ENCODE results near the gene ATP13A2.
A peak's percentile ranks its signal among the peaks of the same experiment; 100 is the strongest.

ATP13A2 gene

DNA sequence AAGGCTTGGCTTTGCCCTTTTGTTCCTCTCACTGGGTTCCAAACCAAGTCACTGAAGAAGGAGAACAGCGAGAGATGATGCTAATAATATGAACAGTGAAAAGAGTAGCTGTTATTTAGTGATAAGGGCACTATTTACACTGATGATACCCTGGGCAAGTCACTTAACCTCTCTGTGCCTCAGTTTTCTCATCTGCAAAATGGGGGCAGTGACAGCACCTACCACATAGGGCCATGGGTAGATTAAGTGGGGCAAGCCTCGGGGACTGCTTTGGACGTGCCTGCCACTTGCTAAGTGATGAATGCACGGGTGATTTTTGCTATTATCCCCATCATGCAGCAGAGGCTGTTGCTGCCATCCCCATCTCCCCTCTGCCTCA lies 9.2 kb downstream of the ATP13A2 start:
- DNase-seq = no peak

DNA sequence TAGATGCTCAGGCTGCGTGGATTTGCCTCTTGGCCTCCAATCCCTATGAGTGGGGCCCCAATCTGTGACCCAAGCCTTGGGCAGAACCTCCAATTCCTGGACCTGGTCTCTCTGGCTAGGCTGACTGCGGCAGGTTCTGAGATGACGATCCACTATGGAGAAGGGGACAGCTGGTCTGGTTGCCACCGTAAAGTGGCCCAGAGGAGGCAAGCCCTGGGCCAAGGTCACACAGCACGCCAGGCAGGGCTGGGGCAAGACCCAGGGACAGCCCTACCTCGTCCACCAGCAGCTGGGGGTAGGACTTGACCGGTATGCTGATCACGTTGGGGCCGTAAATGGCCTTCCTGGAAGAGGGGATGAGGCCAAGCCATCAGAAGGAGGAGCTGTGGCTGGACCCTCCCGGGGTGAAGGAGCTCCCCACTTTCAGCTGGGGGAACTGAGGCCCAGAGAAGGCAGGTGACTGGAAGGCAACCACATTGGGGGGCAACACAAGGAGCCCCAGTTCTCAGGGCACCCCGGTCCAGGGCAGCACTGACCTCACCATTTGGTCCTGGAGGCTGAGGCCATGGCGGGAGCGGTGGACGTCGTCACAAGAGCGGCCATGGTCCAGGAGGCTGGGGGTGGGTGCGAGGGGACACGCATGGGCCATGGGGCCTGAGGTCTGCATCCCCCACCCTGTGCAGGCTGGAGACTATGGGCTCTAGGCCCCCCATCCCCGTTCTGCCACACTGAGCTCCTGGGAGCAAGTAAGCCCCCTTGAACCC lies 9.8 kb downstream of the ATP13A2 start:
- no peak for DNase-seq

DNA sequence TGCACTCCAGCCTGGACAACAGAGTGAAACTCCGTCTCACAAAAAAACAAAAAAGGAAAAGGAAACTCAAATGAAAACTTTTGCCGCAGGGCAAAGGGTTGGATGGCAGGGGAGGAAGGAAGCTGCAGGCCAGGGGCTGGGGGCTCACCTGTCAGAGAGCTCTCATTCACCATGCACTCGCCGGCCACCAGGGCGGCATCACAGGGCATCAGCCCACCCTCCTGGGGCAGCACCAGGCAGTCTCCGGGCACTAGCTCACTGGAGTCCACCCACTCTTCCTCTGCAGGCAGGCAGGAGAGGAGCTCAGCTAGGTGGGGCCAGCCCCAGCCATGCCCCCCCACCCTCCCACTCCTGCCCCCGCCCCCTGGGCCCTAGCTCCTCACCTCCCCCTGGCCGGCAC lies 11.9 kb downstream of the ATP13A2 start:
- no peak for DNase-seq

DNA sequence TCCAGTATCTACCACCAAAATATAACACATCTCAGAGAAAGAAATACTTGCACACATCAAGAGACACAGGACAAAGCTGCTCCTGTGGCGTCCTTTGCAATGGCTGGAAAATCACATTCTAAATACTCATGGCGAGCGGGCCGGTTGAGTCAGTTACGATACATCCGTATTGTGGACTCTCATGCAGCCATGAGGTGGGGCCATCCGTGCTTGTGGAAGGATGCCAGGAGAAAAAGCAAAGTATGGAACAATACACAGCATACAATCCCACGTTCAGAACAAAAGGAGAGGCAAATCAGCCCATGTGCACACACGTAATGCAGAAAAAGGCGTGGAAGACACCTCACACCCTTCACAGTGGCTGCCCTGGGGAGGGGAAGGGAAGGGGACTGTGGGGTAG lies 13.1 kb downstream of the ATP13A2 start:
- DNase-seq = no peak

DNA sequence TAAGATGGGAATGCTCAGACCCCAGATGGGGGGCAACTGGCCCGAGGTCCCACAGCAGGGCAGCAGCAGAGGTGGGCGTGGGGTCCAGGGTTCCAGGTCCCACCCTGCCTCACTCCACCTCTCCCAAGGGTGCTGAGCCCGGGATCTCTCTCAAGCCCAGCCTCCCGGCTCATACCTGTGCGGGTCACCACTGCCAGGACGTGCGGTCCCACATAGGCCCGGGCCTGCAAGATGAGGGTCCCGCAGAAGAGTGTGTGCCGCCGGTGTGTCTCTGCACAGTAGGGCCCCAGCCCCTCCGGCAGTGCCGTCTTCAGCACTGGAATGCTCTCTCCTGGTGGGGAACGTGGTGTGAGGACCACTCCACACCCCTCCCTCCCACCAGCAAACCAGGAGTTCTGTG lies 14.9 kb downstream of the ATP13A2 start:
- no peak for DNase-seq

DNA sequence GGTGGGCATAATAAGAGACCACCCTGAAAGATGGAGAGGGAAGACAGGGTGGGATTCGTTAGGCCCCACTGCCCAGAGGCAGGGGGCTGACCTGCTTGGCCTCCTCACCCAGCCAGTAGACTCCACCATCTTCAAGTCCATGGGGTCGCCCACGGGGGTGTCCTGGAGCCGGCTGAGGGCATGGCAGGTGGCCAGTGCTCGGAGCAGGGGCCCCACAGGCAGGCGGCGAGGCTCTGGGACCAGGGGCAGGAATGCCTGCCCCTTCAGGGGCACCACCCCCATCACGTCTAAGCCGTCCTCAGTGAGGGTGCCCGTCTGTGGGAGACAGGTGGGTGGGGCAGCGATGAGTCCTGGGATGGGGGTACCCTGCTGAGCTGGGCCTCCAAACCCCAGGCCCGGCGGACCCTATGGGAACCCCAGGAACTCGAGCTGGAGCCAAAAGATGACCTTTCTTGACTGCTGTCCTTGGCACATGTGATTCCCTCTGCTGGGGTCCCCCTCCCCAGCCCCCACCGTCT lies 18.1 kb downstream of the ATP13A2 start:
- DNase-seq = no peak

DNA sequence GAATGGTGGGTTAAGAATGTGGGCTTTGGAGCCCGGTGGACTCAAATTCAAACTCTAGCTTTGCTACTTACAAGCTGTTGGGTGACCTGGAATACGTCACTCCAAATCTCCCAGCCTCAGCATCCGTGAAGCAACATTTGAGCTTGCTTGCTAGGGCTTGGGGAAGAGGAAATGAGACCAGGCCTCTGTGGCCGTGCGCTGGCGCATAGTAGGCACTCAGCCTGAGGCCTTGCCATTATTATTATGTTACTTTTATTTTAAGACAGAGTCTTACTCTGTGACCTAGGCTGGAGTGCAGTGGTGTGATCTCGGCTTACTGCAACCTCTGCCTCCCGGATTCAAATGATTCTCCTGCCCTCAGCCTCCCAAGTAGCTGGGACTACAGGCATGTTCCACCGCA lies 19.1 kb downstream of the ATP13A2 start:
- DNase-seq = no peak

DNA sequence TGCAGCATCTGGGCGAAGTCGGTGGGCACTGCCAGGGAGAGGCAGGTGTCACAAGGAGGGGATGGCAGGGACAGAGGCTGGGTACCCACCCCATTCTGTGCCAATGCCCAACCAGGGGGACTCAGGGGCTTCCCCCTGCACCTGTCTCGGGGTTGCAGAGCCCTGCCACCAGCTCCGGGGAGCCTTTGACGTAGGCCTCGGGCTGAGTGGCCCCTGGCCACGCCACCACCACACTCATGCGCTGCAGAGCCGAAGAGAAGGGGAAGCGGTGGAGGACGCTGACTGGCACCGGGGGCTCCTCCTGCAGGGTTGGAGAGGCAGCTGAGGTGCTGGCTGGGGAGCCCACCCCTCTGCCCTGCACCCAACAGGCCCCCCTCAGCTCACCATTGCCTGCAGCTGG lies 19.6 kb downstream of the ATP13A2 start:
- no peak for DNase-seq

DNA sequence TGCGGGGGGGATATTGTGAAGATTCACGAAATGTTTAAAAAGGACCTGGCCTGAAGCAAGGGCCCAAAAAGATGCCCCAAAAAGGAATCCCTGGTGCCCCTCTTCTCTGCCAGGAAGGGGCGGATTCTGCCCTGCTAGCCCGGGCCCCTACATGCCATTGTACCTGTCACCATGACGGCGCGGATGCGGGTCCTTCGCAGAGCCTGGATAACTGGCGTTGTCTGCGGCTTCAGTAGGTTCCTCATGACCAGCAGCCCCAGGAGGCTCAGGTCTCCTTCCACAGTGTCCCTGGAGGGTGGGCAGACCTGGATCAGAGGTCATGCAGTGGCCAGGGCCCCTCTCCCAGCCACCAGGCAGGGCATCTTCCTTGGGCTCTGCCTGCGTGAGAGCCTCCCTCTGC lies 20.2 kb downstream of the ATP13A2 start:
- DNase-seq = no peak

DNA sequence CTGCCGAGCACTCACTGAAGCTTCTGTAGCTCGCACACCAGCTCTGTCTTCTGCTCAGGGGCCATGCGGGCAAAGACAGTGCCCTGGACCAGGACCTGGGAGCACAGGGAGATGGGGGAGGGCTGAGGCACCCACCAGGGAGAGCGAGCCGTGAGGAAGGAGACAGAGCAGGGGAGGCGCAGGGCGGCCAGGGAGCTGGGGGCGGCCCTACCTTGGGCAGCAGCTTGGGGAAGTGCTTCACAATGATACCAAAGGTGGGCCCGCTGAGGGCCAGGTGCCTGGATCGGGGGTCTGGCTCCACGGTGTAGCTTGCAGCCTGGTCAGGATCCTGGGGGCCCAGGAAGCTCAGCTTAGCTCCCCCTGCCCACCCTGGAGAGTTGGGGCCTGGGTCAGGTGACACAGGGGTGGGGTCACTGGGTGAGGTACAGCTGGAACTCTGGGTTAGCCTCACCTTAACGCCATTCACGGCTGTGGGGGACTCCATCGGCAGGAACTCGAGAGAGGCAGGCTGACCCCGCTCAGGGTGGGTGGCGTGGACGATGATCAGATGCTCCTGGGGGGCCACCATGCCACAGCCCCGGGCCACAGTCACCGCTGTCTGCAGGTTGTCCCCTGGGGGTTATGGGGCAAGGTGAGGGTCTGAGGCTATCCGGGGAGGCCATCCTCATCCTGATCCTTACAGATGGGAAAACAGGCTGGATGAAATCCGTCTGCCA lies 21.9 kb downstream of the ATP13A2 start:
- DNase-seq = no peak

DNA sequence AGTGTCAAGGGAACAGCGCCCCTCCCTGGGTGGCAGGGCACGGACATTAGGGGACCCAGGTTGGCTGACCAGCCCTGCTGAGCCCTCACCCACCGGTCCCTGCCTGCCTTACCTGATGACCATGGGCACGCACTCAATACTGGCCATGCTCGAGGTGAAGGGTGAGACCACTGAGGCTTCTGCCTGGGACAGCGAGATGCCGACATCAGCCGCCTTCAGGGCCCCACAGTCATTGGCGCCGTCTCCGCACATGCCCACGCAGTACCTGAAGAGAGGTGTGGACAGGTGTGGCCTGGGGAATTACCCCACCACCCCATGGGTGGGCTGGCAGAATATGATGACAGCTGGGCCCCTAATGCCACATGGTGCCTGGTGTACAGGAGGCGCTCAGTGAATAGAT lies 23.5 kb downstream of the ATP13A2 start:
- no peak for DNase-seq

DNA sequence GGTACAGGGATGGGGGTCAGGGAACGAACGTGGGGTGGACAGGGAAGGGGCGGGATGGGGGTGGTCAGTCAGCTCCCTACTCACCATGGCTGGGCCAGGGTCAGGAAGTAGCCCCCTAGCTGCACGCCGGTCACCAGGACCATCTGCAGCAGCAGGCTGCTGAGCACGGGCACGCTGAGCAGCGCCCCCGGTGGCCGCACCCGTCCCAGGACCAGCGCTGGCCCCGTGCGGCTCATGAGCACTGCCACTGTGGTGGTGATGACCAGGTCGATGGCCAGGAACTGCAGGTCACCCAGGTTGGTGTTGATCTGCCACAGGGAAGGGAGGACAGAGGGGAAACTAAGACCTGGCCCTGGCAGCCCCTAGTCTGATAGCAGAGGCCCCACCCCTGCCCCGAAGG lies 24.8 kb downstream of the ATP13A2 start:
- DNase-seq = peak in 1 of 3 donors; percentile 34

DNA sequence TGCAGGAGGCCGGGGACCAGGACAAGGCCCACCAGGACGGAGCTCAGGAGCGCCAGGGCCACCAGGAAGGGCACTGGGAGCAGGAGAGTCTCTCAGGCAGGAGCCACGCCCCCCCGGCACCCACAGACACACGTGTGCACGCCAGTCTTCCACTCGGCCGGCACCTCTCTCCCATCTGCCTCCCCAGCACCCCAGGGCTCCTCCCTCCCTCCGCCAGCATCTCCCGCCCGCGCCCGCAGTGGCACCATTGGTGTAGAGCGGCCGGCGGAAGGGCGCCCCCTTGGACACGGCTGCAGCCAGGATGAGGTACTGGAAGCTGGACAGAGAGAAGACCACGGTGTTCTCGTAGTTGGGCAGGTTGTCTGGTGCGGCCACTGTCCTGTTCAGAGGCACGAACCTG lies 25.2 kb downstream of the ATP13A2 start:
- DNase-seq = no peak

DNA sequence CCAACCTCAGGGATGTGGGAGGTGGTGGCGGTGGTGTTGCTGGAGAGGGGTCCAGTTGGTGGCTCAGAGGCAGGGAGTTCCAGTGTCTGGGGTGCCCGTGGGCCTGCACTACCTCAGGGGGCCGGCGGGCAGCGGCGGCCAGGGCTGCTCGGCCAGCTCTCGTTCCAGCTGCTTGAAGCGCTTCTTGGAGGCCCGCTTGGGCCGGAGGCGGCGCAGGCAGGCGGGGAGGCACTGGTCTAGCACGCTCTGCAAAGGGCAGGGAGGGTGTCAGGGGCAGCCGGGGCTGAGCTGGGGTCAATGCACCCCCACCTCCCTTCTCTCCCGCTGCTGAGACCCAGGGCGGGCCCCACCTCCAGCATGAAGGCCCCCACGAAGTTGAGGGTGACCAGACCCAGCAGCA lies 25.6 kb downstream of the ATP13A2 start:
- no peak for DNase-seq

DNA sequence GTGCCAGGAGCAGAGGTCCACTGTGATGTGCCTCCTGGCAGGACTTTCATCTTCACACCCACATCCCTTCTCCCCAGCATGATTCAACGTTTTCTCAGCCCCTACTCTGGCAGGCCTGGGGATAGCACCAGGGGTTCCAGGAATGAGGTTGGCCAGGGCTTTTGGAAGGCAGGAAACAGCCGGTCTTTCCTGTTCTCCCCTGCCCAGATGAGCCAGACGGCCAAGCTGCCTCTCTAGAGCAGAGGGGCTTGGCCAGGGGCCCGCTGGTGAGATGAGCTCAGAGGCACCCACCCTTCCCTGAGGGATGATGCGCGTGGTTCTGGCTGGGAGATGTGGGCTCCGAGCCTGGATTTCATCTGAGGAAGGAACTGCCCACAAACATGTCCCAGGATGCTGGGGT lies 27.0 kb downstream of the ATP13A2 start:
- DNase-seq = no peak

DNA sequence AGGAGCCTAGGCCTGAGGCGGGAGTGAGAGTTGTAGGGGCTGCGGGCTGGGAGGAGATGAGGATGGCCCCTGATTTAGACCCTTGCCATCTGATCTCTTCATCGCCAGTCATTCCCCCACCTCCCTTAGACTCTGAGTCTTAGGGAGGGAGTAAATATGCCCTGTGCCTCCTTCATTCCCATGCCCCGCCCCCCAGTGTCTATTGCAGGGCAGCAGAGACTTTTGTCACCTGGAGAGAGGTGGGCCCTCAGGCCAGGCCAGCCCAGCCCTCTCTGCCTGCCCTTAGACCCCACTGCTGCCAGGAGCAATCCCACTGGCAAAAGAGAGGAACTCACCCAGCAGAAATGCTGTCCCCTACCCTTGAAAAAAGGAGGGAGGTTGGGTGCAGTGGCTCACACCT lies 28.1 kb downstream of the ATP13A2 start:
- no peak for DNase-seq

DNA sequence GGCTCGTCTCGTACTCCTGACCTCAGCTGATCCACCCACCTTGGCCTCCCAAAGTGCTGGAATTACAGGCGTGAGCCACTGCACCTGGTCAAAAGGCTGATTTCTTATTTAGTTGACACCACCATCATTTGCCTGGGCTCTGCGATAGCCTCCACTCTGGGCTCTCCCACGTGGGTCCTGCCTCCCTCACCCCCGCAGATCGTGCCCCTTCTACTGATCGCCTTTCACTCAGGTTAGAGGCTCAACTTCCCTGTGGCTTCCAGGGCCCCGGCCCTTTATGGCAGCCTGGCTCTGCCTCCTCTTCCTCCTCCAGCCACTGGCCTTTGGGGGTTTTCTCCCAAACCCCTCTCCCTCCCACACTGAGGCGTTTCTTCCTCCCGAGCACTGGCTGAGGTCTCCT lies 28.8 kb downstream of the ATP13A2 start:
- no peak for DNase-seq

DNA sequence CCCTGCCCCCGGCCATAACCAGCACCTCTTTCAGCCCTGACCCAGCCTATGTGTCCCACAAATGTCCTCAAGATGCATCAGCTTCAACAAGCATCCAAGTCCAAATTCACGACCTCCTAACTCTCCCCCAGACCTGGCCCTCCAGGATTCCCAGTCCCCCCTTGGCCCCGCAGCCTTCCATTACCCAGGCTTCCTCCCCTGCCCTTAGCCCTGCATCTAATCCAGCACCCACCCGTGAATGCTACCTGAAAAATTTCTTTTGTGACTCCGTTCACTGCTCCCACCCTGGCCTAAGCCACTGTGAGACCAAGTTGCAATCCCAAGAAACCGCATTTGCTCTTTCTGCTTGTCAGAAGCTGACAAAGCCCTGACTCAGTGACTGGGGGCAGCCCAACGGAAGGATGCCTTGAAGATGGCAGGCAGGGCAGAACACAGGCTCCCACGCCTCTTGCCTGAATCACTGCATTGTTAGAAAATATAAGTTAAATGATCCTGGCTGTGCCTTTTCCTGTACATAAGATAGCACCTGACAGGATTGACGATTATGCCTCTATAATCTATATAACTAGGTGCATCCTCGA lies 30.4 kb downstream of the ATP13A2 start:
- DNase-seq = no peak

DNA sequence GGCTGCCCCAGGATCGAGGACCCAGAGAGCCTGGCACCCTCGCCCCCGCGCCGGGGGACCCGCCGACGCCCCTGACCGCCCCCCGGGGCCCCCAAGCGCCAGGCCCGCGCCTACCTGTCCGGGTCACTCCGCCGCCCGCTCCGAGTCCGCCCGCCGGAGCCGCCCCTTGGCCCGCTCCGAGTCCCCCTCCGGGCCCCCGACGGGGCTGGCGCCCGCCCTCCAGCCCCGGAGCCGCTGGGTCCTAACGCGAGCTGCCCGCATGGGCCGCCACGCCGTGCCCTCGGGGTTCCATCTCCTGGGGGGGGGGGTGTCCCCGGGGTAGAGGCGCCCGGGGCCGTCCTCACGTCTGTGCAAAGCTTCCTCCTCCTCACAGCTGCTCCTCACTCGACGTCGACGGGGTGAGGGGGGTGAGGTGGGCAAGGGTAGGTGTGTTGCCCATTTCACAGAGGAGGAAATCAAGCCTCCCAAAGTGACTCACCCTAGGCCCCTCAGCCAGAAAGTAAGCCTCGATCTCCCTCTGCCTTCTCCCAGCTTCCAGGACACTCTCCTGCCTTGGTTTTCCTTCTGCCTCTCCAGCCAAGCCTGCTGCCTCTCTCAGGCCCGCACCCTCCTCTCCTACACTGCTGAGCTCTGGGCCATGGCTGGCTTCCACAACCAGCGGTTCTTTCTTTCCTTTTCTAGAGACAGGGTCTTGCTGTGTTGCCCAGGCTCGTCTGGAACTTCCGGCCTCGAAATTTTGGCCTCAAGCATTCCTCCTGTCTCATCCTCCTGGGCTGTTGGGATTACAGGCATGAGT lies 31.1 kb downstream of the ATP13A2 start, which contains the start of gene MFAP2:
TSS of gene MFAP2 (minus strand) at position 148 of the 796 bp plus-strand sequence. CDS start 2,347 bp downstream, outside the sequence.
- DNase-seq = peak in 1 of 3 donors; percentile 18

DNA sequence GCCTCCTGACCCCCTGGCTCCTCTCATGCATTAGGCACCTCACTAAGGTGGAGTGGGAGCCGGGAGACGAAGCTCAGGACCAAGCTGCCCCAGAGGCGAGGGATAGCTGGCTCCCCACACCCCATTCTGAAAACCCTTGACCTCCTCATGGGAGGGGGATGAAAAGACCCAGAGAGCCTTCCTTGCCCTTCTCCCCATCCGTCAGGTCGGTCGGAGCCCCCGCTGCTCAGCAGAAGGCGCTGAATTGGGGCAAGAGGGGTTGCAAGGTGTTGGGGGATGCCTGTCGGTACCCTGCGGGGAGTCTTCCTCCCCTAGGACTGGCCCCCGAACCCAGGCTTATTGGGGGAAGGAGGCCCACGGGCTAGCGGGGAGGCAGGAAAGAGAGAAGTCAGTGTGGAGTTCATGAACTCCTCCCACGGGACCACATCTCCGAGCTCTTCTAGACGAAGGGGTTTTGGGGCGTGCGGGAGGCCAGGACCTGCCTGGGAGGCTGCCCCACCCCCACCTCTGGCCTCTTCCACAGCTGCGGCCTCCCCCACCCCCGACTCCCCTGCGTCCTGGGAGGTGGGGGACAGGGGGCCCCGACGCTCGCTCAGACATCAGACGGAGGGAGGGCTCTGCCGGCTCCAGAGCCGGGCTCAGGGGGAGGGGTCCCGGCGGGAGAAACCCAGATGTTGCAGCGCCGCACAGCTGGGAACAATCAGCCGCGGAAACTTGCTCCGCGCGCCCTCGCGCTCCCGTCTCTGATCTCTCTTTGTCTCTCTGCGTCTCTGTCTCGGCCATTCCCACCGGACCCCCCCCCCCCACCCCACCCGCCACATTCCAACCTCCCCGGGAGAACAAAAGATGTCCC lies 32.0 kb downstream of the ATP13A2 start:
- DNase-seq = peak in 1 of 3 donors; percentile 7

DNA sequence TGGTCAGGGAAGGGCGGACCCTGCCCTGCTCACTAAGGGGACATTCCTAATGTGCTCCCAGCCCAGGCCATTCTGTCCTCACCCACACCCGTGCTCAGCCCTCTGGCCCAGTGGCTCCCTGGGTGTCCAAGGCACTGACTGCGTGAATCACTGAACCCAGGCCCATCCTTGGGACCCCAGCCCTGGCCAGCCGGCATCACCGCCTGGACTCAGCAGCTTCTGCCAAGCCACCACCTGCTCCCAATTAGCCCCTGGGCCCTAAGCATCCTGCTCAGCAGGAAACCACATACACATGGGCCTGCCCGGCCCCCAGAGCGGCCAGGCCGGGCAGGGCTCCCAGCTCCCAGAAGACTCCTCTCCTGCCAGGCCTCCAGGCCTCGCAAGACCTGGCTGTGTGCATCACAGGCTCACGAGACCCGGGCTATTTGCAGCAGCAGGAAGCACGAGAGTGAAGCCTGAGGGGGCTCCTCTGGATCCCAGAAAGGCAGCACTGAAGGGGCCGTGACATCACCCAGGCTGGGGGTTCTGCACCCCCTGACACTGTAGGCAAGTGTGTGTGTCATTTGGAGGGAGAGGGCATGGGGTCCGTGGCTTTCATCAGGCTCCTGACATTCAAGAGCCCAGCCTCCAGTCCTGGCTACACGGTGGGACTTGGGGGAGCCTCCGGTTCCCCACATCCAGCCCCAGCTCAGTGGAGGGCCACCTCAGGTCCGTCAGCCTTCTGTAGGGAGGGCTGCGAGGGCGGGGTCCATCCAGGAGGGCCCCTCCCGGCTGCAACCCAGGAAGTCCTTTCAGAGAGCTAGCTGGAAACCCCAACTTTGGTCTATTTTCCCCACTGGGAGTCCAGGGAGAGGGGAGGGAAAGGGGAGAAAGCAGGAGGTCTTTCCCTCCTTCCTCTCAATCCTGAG lies 32.9 kb downstream of the ATP13A2 start:
- no peak for DNase-seq

Measured in suppressor macrophage treated with lipopolysaccharide for 1 hour (primary cell).